Astrocyte of the cerebellum (primary cell): Measurements from ENCODE around the gene RESP18.
A peak's percentile ranks its signal among the peaks of the same experiment; 100 is the strongest.

Experiments
- DNase-seq: peaks from one replicate; pipeline ENCODE4 v3.0.0-alpha.2; 2011; ENCODE audit warnings: low read depth
- H3K4me3 ChIP-seq: 2 replicates; pipeline ENCODE4 v1.5.1; 2011; ENCODE audit warnings: mild to moderate bottlenecking, low read depth, low read length, moderate library complexity
- in situ Hi-C: cut with HindIII; loops from 2 replicates; pipeline ENCODE4 v1.10.0; 2017; ENCODE audit warnings: low sequenced_read_pairs
- TF ChIP-seq, protein P1 (sequence below): IDR thresholded peaks from 2 replicates; pipeline ENCODE4 v1.5.1; 2012; ENCODE audit warnings: low read length, low read depth, moderate library complexity, mild to moderate bottlenecking; ENCODE audit errors: missing control alignments

Gene RESP18

DNA sequence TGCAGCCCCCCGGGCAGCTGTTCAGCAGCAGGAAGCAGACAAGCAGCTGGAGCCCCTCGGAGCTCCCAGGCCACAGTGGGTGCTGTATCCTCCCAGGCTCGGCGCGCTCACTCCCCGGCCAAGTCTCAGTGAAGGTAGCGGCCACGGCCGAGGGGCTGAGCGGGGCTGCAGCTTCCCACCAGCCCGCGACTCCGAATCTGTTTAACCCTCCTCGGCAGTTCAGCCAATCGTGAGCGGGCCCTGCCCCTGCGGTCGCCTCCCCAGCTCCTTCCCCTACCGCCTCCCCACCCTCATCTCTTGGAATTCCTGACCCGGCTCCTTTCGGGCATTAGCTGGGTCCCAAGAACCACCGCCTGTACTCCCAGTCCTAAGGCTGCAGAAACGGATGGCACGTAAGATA lies at the start of gene RESP18:
Gene RESP18 (minus strand): TSS at position 203 of the 400 bp plus-strand sequence.
- H3K4me3 ChIP-seq, result no peak within 1 kb of the TSS
- TF ChIP-seq, protein P1, sequence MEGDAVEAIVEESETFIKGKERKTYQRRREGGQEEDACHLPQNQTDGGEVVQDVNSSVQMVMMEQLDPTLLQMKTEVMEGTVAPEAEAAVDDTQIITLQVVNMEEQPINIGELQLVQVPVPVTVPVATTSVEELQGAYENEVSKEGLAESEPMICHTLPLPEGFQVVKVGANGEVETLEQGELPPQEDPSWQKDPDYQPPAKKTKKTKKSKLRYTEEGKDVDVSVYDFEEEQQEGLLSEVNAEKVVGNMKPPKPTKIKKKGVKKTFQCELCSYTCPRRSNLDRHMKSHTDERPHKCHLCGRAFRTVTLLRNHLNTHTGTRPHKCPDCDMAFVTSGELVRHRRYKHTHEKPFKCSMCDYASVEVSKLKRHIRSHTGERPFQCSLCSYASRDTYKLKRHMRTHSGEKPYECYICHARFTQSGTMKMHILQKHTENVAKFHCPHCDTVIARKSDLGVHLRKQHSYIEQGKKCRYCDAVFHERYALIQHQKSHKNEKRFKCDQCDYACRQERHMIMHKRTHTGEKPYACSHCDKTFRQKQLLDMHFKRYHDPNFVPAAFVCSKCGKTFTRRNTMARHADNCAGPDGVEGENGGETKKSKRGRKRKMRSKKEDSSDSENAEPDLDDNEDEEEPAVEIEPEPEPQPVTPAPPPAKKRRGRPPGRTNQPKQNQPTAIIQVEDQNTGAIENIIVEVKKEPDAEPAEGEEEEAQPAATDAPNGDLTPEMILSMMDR, result no peak
- DNase-seq, result no peak
- in situ Hi-C loops, result no loop called here

DNA sequence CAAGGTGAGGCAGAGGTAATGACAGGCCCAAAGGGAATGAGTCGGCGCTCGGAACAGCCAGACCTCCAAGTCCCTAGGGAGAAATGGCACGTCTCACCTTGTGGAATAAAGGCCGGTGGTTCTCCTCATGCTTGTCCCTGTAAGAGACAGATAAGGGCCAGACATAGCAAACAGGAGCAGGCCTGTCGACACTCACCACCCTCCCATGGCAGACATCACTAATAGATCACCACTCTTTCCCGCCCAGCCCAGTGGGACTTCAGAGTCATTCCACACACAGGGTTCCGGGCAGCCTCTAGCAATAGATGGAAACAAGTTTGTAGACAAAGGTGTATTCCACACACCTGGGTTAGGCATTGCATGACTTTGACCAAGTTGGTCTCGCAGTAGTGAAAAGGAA lies 48.9 kb upstream of the RESP18 start:
- TF ChIP-seq, protein P1, result no peak
- DNase-seq, result no peak
- H3K4me3 ChIP-seq, result no peak overlapping the region
- in situ Hi-C loops, result no loop called here

DNA sequence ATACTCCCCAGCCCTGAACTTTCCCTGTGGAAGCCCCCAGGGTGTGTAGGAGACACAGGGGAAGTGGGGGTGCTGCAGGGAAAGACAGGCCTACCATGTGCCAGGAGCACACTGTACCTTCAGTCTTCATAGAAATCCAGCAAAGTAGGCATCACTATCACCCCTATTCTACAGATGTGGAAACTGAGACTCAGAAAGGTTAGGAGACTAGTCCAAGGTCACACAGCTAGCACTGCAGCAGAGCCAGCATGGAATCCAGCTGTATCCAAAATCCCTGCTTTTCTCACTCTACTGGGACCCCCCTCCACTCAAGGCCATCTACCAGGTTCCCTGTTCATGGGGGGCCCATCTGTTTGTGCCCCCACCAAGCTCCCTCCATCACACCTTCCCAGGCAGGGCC lies 48.4 kb upstream of the RESP18 start:
- TF ChIP-seq, protein P1, result no peak
- H3K4me3 ChIP-seq, result no peak overlapping the region
- no peak for DNase-seq
- in situ Hi-C loops, result no loop called here

DNA sequence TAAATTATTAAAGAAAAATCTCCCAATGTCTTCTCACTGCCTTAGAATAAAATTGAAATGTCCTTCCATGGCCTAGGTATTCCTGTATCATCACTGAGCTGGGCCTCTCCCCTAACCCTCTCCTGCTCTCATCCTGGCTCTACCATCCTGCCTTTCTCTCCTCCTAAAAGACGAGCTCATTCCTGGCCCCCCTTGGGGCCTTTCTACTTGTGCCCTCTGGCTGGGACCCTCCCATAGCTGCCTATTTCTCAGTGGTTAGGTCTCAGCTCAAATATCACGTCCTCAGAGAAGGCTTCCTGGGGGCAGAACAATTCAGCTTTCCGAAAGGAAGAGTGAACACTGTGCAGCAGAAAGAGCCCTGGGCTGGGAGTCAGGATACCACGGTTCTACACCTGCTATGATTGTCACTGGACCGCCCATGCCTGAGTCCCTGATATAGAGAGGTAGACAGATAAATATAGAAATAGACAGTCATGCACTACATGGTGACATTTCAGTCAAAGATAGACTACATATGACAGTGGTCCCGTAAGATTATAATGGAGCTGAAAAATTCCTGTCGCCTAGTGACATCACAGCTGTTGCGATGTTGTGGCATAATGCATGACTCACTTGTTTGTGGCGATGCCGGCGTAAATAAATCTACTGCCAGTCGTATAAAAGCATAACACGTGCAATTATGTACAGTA lies 45.8 kb upstream of the RESP18 start:
- TF ChIP-seq, protein P1, result no peak
- in situ Hi-C loops, result no loop called here
- no peak for DNase-seq
- no peak overlapping the region for H3K4me3 ChIP-seq

DNA sequence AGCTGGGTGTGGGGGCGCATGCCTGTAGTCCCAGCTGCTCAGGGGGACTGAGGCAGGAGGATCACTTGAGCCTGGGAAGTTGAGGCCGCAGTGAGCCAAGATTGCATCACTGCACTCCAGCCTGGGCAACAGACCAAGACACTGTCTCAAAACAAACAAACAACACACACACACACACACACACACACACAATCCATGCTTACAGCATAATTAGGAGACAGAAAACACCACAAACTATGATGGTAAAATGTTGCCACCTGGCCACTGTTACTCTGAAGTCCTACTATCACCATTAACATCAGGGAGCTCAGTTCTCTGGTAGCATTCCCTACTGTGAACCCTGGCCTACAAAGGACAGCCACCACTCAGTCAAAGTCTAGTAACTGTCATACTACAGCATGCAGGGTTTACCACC lies 36.9 kb upstream of the RESP18 start:
- H3K4me3 ChIP-seq, result no peak overlapping the region
- TF ChIP-seq, protein P1, result no peak
- in situ Hi-C loops, result loop anchor here (10.0 kb wide), 1 partner anchor 125 kb away; the partner anchor contains the start of genes GLB1L and STK16
- DNase-seq, result peak; percentile 13

DNA sequence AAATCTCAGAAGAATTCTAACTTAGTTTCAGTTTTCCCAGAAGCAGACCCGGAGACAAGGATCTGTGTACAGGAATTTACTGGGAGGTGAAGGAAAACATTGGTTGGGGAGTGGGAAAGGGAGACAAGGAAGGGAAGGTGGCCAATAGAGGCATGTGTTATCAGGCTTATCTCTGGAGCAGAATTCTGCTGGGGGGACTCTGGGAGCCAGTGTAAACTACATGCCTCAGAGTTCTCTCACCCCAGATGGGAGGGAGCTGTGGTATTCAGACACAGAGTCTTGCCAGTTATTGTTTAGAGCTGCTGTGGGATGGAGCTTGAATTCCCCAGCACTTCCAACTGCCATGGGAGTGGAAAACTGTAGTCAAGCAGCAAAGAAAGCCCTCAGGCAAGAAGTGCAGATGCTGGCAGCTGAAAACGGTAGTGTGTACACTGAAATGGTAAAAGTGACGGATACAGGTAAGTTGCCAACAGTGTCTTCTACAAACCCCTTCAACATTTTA lies 36.2 kb upstream of the RESP18 start:
- DNase-seq, result peak; percentile 59
- TF ChIP-seq, protein P1, result no peak
- H3K4me3 ChIP-seq, result no peak overlapping the region
- in situ Hi-C loops, result loop anchor here (10.0 kb wide), 1 partner anchor 124 kb away; the partner anchor contains the start of genes GLB1L and STK16
